AG04449 (cell line): Measurements from ENCODE around the gene LRRTM3.

Source experiments
- CTCF ChIA-PET: fragments of 350-600 bp; formaldehyde crosslinking; extraction: SDS; loops from one replicate; lab custom pipeline; 2021; ENCODE audit warnings: antibody characterized with exemption; lab: Yijun Ruan, JAX
- POLR2A ChIA-PET: fragments of 400-600, 350-600 bp; formaldehyde crosslinking; extraction: SDS; loops from one replicate; lab custom pipeline; 2020; ENCODE audit warnings: antibody characterized with exemption, inconsistent platforms; lab: Yijun Ruan, JAX
- DNase-seq: peaks from one replicate; pipeline ENCODE4 v3.0.0-alpha.2; 2010; ENCODE audit warnings: low read depth, low spot score
- H3K4me3 ChIP-seq: 2 replicates; pipeline ENCODE4 v1.5.1; 2011; ENCODE audit warnings: low read depth, mild to moderate bottlenecking, control low read depth, low read length
- CTCF ChIP-seq: IDR thresholded peaks from one replicate; pipeline ENCODE4 v1.5.1; 2011; ENCODE audit warnings: mild to moderate bottlenecking, moderate library complexity, low read length, control low read depth, inconsistent platforms; ENCODE audit not compliant: insufficient read depth; ENCODE audit errors: missing control alignments

Gene LRRTM3

DNA sequence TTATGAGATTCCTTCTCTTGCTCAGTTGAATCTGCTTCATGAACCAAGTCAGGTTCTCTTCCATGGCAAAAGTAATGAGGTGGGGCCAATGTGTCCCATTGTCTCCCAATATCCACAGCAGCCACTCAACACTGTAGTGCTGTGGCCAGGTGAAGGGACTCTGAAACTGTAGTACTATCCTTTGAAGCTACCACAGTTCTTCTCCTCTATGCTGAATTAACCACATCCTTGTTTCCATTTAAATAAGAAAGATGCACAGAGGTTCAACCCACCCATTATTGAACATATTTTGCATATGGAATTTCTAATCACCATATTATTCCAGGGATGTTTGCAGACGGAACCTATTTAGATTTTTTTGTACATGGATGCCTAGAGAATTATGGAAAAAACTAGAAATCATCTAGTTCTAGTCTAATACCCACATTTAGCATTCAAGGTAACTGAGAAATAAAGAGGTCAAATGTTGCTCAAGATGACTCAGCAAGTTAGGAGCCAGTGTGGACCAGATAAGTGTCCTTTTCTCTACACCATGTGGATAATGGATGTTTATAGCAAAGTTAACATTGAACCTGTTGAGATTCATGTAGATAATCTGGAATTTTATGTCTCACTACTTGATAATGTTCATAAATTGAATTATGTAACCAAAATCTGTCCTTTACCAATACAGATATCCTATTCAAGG is 64.5 kb downstream of the LRRTM3 start:
- CTCF ChIA-PET, result no interaction called here
- no peak for DNase-seq
- no peak for TF ChIP-seq CTCF
- POLR2A ChIA-PET, result no interaction called here
- no peak overlapping the region for H3K4me3 ChIP-seq

DNA sequence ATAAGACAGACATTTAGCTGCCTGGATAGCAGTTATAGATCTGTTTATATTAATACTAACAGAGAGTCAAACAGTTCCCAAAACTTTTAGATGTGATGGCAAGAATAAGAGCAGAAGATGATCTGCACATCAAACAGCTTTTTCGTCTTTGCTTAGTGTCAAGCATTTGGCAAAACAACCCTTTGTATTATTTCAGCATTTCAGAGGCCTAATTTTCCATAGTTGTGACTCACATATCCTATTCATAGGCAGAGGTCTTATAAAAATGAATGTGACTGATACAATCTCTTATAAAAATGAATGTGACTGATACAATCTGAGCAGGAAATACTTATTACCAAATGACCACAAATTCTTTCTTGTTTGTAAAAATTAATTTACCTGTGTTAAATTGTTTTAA is 71.2 kb downstream of the LRRTM3 start:
- no peak for DNase-seq
- TF ChIP-seq CTCF, result no peak
- CTCF ChIA-PET, result no interaction called here
- POLR2A ChIA-PET, result no interaction called here
- no peak overlapping the region for H3K4me3 ChIP-seq

DNA sequence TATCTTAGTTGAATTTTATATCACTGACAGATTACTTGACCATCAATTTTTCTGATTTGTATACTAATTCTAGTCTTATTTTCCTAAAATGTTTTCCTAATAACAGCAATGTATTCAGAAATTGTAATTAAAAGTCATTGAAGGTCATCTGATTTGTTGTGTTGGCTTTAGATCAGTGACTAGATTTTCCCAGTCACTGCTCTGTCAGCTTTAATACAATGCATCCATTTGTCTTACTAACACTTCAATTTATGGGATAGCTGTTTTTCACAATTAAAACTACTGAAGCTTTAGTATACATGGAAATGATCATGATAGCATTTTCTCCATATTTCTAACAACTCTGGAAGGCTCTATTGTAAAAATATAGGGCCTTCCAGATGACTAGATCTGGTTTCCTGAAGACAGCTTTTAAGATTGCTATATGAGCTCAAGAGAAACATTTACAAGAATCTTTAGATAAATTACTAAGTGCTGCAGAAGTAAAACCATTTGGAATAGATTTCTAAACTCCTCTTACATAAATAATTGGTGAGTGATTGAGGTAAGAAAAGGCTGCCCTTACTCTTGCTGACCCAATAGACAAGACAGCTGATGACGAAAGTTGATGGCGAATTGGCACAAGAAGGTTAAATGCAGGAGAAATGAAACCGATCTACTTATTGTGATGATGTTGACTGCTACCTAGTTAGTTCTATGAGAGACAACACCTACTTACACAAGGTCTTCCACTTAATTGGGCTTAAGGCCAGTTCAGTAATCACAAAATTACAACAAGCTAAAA is 74.1 kb downstream of the LRRTM3 start:
- POLR2A ChIA-PET, result no interaction called here
- no peak for TF ChIP-seq CTCF
- CTCF ChIA-PET, result no interaction called here
- no peak overlapping the region for H3K4me3 ChIP-seq
- DNase-seq, result no peak

GRCh38 chr10:67004690-67005089 is 78.9 kb downstream of the LRRTM3 start:
- ChIA-PET CTCF (no interaction called here), POLR2A (no interaction called here)
- DNase-seq, result no peak
- H3K4me3 ChIP-seq, result no peak overlapping the region
- TF ChIP-seq CTCF, result no peak

DNA sequence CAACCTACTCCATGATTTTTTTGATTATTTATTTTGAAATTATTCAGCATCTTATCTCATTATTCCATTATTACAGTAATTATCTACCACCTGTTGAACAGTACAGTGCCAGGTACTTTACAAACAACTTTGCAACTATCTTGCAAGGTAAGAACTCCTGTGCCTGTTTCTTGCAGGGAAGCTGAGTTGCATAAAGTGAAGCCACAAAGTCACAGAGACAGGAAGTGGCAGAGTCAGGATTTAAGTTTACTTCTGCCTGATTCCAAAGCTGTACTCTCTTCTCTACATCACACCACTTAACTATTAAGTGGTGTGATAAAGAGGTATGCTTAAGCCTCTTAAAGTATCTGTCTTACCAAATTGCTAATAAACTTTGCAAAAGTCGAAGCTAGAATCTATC is 80.1 kb downstream of the LRRTM3 start:
- CTCF ChIA-PET, result interaction anchor here (0.7 kb wide), 1 partner anchor 514 kb away, joined by 3 read pairs; no protein-coding TSS in a partner anchor
- no peak overlapping the region for H3K4me3 ChIP-seq
- no peak for DNase-seq
- POLR2A ChIA-PET, result no interaction called here
- no peak for TF ChIP-seq CTCF

- CTCF ChIA-PET, result no interaction called here
- TF ChIP-seq CTCF, result no peak
- DNase-seq, result no peak
- no peak overlapping the region for H3K4me3 ChIP-seq
- POLR2A ChIA-PET, result no interaction called here
Observed at GRCh38 chr10:67011480-67011879, 85.6 kb downstream of the LRRTM3 start.
